Ascending aorta (tissue), 2 donors: ENCODE measurements around the gene GSN. TPM values are rescaled to one million over a fixed set of nuclear protein-coding genes. Genes with fewer than 3 reads are reported as not detected.

ENCODE experiments used
- DNase-seq, 2 donors: peaks; one replicate each; pipeline ENCODE4 v3.0.0-alpha.2; 2019; ENCODE audit warnings: low spot score in 2 of 2
- H3K27ac ChIP-seq, 2 donors: fragments of 200-600 bp; sonication (generic); one replicate each; pipeline ENCODE4 v1.5.1; 2016 to 2017; ENCODE audit warnings: mild to moderate bottlenecking in 1 of 2
- H3K27me3 ChIP-seq: fragments of 200-600 bp; sonication (generic); one replicate; pipeline ENCODE4 v1.5.1; 2017
- H3K36me3 ChIP-seq, 2 donors: fragments of 200-600 bp; sonication (generic); one replicate each; pipeline ENCODE4 v1.5.1; 2016
- H3K4me1 ChIP-seq, 2 donors: fragments of 200-600 bp; sonication (generic); one replicate each; pipeline ENCODE4 v1.5.1; 2016 to 2017; ENCODE audit warnings: mild to moderate bottlenecking in 1 of 2
- H3K4me3 ChIP-seq, 2 donors: fragments of 200-600 bp; sonication (generic); one replicate each; pipeline ENCODE4 v1.5.1; 2016 to 2017; ENCODE audit warnings: mild to moderate bottlenecking in 1 of 2
- H3K9me3 ChIP-seq, 2 donors: fragments of 200-600 bp; sonication (generic); one replicate each; pipeline ENCODE4 v1.5.1; 2016
- CTCF ChIP-seq, 3 experiments: fragments of 200-600 bp in 2 of 3; fragments of 450-650 bp in 1 of 3; sonication (generic) in 2 of 3; IDR thresholded peaks; one replicate each; pipeline ENCODE4 v1.5.1; 2016 to 2019; ENCODE audit warnings: antibody characterized with exemption in 3 of 3, mild to moderate bottlenecking in 1 of 3, moderate library complexity in 1 of 3
- intact Hi-C: fragments of 100-400 bp; cut with DNase I; formaldehyde crosslinking; loops from one replicate; pipeline ENCODE4 v1.15.1; 2023
- total RNA-seq: library from RNA; depleted of rRNA; stranded (reverse); fragments of >200 nt; gene quantifications from one replicate; pipeline ENCODE4 v1.1.0, GENCODE V29; 2016

GSN gene
- total RNA-seq, 1 donor from 2014 or later, result 3,012 TPM

DNA sequence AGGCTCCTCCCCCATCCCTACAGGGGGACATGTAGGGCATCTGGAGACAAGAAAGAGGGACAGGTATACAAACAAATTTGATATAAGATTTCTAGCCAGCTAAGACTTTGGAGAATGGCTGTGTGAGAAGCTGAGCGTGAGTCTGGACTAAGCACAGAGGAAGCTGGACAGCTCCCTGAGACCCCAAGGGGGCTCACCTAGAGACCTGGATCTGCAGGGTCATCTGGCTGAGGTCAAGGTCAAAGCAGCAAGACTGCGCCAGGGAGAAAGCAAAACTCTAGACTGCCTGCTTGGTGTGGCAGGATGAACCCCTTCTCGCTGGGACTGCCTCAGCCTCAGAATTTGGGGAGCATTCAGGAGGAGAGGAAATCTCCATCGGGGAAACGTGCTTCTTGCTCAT is 8.0 kb upstream of the GSN start:
- no peak for TF ChIP-seq CTCF (IDR thresholded peaks at IDR 0.05)
- no peak overlapping the region for H3K4me3 ChIP-seq
- H3K36me3 ChIP-seq, result no peaks in the 10 kb centered on the region
- no peaks in the 10 kb centered on the region for H3K9me3 ChIP-seq
- H3K27me3 ChIP-seq, result no peaks in the 10 kb centered on the region
- H3K27ac ChIP-seq, result no peak overlapping the region
- no peak for DNase-seq
- no peaks in the 10 kb centered on the region for H3K4me1 ChIP-seq
- intact Hi-C loops, result no loop called here

DNA sequence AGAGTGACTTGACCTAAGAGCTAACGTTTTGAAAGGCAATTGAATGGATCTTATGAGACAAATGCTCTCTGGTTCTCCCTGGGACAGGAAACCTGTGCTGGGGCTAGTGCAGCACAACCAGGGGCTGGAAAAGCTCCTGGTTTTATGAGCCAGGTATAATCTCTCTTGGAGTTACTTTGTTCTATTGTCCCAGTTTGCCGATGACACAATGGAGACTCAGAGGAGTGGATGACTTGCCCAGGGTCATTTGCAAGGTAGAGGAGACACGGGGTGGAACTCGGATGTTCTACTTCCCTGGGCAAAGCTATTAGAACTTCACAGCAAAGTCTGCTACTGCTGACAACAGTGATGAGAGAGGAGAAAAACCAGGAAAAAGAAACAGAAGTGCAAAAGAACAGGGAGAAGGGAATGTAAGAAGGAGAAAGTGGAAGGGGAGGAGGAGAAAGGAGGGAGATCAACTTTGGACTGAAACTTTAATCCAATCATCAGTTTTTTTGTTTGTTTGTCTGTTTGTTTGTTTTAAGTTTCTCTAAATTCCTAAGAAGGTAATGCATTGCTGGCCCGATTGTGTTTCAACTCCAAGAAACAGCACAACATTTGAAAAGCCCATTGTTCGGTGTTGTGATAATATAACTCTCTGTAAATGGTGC is 7.4 kb upstream of the GSN start:
- TF ChIP-seq CTCF (IDR thresholded peaks at IDR 0.05), result no peak
- no peak overlapping the region for H3K4me3 ChIP-seq
- intact Hi-C loops, result no loop called here
- no peaks in the 10 kb centered on the region for H3K9me3 ChIP-seq
- no peak for DNase-seq
- H3K27ac ChIP-seq, result no peak overlapping the region
- no peaks in the 10 kb centered on the region for H3K4me1 ChIP-seq
- no peaks in the 10 kb centered on the region for H3K36me3 ChIP-seq
- no peaks in the 10 kb centered on the region for H3K27me3 ChIP-seq

- intact Hi-C loops, result no loop called here
- no peak for DNase-seq
- TF ChIP-seq CTCF (IDR thresholded peaks at IDR 0.05), result no peak
- no peaks in the 10 kb centered on the region for H3K9me3 ChIP-seq
- H3K36me3 ChIP-seq, result no peaks in the 10 kb centered on the region
- H3K27ac ChIP-seq, result no peak overlapping the region
- no peak overlapping the region for H3K4me3 ChIP-seq
- H3K4me1 ChIP-seq, result no peaks in the 10 kb centered on the region
- H3K27me3 ChIP-seq, result no peaks in the 10 kb centered on the region
Observed at GRCh38 chr9:121261107-121261460, 6.9 kb upstream of the GSN start.

- Histone ChIP-seq H3K9me3 (no peaks in the 10 kb centered on the region), H3K4me3 (no peak overlapping the region), H3K4me1 (no peaks in the 10 kb centered on the region), H3K27ac (no peak overlapping the region), H3K27me3 (no peaks in the 10 kb centered on the region), H3K36me3 (no peaks in the 10 kb centered on the region)
- no peak for DNase-seq
- TF ChIP-seq CTCF (IDR thresholded peaks at IDR 0.05), result no peak
- intact Hi-C loops, result no loop called here
Observed at GRCh38 chr9:121261755-121262154, 6.2 kb upstream of the GSN start.

DNA sequence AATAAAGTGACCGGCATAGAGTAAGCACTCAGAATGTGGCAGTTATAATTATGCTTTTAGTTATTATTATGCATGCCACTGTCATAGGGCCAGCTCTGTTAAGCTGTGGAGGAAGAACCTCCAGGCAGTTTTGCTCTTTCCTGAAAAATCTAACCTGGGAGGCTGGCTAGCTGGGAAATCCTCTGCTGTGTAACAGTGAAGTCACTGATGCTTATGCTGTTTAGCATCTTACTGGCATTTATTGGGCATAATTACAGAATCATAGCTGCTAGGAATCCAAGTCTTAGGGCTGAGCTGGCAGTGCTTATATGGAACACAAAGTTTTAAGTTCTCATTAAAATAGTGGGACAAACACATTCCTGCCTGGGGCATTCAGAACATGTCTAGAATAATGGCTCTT is 5.5 kb upstream of the GSN start:
- DNase-seq, result no peak
- intact Hi-C loops, result no loop called here
- Histone ChIP-seq H3K36me3 (no peaks in the 10 kb centered on the region), H3K9me3 (no peaks in the 10 kb centered on the region), H3K27ac (no peak overlapping the region), H3K4me3 (no peak overlapping the region), H3K27me3 (no peaks in the 10 kb centered on the region), H3K4me1 (peaks cover 0 to 2% of the 10 kb centered on the region in 2 donors)
- TF ChIP-seq CTCF (IDR thresholded peaks at IDR 0.05), result no peak

DNA sequence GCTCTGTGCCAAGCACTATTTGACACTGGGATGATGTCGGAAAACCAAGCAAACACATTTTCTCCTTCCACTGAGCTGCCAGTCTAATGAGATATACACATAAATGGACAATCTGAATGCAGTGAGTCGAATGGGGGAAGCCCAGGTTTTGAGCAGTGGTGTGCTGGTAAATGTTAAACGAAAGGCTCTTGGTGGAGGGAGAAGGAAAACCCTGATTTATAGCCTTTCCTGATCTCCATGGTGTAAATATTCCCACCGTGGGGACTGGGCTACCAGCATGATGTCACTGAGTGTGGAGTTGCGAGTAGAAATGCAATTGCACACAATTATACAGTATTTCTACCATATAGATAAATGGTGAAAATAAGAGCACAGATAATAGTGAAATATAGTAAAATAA is 5.0 kb upstream of the GSN start:
- TF ChIP-seq CTCF (IDR thresholded peaks at IDR 0.05), result no peak
- no peaks in the 10 kb centered on the region for H3K9me3 ChIP-seq
- H3K36me3 ChIP-seq, result no peaks in the 10 kb centered on the region
- H3K4me3 ChIP-seq, result no peak overlapping the region
- intact Hi-C loops, result no loop called here
- H3K4me1 ChIP-seq, result peaks cover 0 to 5% of the 10 kb centered on the region in 2 donors
- no peaks in the 10 kb centered on the region for H3K27me3 ChIP-seq
- H3K27ac ChIP-seq, result no peak overlapping the region
- no peak for DNase-seq
